Measurements from ENCODE around the gene FGF12. TPM values are rescaled to one million over a fixed set of nuclear protein-coding genes. Genes with fewer than 3 reads are reported as not detected.

The FGF12 gene
- total RNA-seq, 1 experiment from 2014 or later = 4.6 TPM

DNA sequence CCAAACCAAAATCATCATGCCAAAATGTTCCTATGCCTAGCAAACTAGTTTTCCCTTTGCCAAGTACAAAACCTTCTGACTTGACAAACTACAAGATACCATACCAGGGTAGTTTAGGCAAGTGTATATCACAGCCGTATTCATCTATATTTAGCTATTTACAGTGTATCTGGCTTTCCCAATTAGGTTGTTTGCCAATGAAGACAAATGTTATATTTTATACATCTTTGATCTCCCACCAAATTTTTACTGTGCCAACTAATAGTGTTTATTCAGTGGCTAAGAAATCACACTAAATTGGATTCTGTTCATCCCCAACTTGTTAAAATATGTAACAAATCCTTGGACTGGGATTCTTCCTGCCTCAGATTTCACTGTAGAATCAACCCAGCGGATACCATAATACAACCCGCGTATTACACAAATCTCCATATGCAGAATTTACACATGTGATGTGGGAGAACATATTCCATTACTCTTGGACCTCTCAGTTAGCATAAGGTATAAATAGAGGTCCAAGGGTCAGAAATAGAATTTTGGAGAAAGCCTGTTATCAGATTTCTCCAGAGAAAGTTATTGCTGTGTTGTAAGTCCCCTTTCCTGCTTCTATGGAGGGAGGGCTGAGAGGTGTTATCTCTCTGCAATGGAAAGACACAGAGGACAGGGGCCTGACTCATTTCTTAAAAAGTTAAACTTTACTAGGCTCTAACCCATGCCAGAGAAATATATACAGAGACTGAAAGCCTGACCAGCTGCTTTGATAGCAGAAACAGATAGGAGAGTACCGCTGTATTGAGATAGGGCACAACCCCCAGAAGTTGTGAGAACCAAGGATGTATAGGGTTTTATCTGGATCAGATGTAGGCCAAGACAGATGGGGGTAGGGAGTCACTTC is 467.0 kb downstream of the FGF12 start:
- DNase-seq (ENCODE audit: low read depth) = no peak

DNA sequence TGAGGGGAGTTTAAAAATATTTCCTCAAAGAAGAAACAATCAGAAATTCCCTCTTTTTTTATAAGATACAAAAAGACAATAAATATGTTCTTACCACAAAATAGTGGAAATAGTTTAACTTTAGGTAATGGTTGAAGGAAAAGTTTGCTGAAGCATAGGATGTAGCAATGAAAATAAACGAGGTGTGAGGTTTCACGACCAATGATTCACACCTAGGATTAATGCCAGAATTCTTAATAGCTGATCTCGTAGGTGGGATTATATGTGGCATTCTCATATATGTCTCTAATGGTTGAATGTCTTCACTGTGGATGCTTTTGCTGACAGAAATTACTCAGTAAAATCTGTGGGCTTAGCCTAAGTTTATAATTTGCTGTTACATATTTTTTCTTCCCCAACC is 467.7 kb downstream of the FGF12 start:
- peak; percentile 12 for DNase-seq (ENCODE audit: low read depth)

DNA sequence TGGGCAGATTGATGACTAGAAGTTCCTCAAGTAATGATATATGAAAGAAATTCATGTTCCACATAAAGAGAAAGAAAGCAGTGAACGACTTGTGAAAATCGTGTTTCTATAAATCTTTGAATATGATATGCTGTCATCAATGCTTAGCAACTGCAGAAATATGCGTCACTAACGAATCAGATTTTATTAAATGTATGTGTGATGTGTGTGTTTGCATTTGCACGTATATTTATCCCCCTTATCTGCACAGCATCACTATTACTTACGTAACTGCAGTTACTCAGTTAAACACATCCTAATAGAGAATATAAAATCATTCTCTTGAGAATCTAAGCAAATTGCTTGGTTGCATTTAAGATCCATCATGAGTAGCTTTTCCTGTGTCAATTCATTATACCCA is 468.6 kb downstream of the FGF12 start:
- no peak for DNase-seq (ENCODE audit: low read depth)

DNA sequence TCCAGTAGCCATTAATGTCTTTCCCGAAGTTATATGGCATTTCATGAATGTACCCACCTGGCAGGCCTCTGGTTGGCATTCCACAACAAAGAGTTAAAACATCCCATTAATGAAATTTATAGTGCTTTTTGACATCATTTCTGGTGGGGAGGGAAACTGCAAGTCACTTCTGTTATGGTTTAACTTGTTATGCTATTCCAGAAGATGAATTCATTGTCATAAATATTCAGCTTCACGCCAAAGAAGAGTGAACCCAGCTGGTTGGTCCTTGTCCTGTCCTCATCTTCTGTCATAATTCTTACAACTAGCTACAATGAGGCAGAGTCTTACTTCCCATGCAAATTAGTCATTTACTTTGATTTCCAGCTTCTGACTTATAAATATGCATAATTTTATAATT is 471.5 kb downstream of the FGF12 start:
- DNase-seq (ENCODE audit: low read depth) = no peak

DNA sequence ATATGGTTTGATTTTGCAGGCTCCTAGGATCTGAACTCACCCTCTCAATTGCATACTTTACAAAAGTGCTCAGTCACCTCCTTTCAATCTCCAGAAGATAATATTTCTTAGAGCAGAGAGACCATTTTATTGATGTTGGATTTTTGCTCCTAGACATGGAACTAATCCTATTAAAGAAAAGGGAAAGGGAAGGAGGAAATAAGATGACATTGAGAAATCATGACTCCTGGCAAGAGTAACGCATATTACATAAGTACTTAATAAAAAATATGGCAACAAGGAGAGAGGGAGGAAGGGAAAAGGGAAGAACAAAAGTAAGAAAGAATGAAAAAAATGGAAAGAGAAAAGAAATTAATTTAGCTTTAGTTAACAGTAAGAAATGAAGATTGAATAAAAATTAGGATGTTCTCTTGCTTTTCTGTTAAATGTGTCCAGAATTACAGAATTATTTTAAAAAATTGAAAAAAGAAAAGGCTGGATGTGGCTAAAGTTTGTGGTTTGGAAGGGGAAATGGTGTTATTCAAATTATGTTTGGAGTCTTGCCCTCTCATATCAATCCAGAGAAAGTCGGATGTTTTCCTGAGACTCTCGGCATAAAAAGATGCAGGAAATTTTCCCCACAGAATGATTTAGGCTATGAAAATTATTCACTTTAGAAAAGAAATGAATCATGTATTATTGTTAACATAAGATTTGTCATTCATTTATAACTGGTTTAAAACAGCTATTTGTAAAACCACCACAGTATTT is 474.0 kb downstream of the FGF12 start:
- DNase-seq (ENCODE audit: low read depth) = no peak

DNA sequence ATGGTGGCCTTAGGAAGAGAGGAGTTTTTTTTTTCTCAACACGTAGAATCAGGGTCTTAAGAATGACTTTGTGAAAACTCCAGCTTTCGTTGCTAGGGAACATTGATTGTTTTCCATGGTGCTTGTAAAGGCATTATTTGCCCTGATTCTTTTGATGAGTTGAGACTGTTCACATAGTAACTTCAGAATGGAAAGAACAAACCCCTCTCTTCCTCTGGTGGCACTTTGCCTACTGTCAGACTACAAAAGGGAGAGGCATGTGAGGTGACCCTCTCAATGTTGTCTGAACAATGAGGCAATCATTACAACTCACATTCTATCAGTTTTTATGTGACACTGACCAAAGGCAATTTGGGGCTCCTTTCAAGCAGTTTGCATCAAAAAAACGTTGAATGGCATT is 477.8 kb downstream of the FGF12 start:
- DNase-seq (ENCODE audit: low read depth) = no peak

DNA sequence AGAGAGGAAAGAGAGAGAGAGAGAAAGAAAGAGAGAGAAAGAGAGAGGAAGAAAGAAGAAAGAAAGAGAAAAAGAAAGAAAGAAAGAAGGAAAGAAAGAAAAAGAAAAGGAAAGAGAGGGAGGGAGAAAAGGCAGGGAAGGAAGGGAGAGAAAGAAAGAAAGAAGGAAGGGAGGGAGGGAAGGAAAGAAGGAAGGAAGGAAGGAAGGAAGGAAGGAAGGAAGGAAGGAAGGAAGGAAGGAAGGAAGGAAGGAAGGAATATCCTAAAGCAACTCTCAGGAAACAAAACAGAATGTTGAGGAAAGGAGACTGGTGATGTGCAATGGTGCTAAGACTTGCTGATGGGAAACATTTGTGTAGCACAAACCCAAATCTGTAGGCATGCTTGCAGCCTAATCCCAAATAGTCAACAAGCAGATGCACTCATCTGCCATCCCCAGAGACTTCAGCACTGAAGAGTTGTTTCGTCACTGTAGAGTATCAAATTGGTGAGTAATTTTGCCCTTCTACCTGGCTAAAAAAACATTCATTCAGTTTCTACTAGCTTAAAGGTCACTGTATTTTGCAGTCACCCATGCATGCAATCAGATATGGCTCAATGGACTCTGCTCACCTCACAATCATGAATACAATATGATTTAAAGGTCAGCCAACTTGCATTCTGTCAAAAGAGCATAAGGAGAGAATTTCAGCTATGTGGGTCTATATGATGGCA is 480.3 kb downstream of the FGF12 start:
- DNase-seq (ENCODE audit: low read depth) = no peak

DNA sequence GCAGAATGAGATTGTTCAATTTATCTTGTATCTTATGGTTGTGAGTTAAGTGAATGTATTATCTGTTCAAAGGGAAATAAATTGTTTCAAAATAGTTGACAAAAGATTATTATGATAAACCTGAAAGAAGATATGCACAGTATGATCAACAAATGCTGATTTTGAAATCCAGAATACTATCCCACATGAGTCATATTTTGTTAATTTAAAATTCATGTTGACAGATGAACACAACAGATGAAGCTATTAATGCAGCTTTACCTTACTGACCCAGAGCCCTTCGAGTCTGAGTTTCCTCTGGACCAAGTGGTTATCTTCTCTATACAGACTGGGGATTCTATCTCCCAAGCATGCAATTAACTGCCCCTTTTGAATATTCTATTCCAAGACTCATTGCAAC is 482.8 kb downstream of the FGF12 start:
- no peak for DNase-seq (ENCODE audit: low read depth)

DNA sequence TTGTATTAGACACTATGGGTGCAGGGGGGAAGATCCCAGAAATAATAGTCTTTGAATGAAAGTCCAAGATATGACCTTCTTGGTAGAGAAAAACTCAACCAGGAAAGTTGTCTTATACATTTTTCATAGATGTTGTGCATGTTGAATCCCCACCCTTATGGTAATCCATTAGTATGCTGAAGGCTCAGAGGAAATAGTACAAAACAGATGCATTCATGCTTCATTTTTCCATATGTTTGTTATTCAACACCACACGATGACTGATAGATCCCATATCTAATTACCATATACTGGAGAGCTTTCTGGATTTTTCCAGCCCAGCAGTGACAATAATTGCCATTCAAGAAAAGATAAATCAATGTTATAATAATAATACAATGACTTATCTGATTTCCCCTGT is 487.4 kb downstream of the FGF12 start:
- DNase-seq (ENCODE audit: low read depth) = no peak

DNA sequence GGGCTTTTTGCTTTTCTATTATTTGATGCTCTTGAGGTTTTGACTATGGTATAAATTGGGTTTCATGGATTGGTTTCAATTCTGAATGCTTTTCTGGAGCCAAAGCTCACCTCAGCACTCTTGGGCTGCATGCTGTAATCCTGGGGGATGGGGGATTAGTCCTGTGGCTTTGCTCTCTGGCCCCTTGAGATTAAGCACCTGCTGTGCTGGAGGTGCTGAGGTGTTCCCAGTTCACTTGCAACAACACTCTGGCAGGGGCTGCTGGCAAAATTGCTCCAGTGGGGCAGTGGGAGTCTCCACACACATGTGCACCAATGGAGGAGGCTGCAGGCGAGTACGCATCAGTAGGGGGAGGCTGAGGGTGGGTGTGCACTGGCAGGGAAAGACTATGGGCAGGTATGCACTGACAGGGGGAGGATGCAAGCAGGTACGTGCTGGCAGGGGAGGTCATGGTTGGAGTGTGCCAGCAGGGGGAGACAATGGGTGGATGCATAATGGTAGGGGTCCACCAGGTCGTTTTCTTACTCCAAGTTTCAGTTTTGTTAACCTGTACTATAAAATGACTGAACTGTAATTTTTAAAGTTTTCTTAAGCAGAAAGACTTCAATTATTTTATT is 489.2 kb downstream of the FGF12 start:
- DNase-seq (ENCODE audit: low read depth) = no peak

DNA sequence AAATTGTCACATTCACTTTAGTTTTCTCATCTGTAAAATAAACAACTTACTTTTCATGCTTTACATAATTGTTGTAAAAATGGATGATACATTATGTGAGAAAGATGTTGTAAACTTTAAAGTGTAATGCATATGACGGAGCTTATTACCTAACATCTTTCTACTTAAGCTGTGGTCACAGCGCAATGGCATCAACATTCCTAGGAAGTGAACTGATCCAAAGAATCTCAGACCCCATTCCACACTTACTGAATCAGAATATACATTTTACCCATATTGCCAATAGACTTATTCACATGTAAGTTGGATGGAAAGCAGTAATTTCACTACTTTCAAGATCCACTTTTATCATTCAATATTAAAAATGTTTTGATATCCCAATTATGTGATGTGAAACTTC is 497.5 kb downstream of the FGF12 start:
- no peak for DNase-seq (ENCODE audit: low read depth)

DNA sequence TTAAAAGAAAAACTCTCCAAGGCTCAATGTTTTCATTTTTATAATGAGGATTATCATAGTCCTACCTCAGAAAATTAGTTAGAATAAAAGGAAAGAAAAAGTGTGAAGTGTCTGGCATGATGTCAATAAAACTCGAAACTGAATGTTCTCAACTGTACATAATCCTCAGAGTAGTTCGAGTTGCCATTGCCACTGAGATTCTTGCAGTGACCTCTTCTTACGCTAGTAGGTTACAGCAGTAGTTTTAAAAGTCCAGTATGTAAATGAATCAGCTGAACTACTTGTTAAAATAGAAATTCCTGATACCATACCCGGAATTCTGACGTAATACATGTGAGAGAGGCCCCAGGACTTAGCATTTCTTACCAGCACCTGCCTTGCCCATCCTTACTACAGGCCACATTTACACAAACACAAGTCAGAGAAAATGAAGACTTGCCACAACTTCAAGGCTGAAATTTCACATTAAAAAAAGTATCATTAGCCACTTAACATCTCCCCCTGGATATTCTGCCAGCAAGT is 502.6 kb downstream of the FGF12 start:
- no peak for DNase-seq (ENCODE audit: low read depth)

DNA sequence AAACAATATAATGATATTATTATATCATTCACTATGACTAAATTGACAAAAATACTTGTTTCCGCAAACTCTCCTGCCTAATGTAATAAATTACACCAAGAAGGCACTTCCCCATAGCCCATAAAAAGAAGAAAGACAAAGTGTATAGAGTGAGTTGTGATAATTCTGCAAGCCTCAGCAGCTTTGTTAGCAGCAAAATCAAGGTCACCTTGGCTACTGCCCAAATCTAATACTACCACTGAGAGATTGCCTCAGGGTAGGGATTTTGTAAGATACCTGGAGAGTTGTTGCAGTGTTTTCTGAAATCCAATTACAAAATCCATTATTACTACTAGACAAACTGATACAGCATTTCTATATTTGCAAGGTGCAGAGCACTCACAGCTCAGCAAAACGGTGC is 503.5 kb downstream of the FGF12 start:
- peak; percentile 24 for DNase-seq (ENCODE audit: low read depth)

DNA sequence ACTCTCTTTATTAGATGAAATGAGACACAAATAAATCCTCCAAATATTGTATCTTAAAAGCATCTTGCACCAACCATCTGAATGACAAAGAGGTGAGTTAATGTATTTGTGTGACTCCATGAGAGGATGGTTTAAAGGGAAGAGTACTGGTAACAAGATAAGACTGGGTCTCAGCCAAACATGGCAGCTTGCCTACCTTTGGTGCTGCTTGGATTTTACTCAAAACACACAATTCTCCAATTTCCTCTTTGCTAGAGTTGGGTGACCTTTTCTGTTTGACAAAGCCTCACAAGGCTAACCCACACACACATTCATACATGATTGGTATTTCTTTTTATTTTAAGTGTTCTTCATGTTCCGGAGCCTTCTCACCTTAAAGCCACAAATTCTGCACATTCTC is 506.4 kb downstream of the FGF12 start:
- no peak for DNase-seq (ENCODE audit: low read depth)

DNA sequence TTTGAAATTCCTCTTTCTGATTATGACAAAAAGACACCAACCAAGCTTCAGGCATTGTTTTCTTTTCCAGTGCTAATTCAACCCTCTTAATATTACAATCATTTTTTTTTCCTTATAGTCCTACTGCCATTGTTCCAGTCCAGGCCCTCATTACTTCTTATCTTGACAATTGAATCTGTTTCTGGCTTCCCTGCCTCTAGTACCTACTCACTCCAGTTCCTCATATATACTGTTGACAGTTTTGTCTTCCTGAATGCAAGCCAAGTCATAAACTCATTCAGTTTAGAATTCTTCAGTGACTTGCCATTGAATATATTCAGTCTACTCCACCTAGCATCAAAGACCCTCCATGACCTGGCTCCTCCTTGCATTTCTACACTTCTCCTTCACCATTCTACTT is 507.4 kb downstream of the FGF12 start:
- DNase-seq (ENCODE audit: low read depth) = no peak

DNA sequence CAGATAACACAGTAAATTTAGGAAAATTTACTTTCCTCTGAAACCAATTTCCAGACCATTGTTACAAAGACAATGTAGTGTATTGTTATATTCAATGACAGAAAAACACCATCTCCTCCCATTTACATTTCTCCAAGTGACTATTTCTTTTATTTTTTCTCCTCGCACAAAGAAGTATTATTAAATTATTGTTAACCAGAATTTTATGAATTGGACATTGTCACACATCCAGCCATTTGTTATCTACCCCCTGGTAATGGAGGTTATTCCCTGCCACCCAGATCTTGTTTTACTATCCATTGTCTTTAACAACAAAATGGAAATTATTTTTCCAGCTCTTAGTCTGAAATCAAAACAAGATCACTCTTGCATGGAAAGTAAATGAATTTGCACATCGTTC is 511.3 kb downstream of the FGF12 start:
- DNase-seq (ENCODE audit: low read depth) = no peak

DNA sequence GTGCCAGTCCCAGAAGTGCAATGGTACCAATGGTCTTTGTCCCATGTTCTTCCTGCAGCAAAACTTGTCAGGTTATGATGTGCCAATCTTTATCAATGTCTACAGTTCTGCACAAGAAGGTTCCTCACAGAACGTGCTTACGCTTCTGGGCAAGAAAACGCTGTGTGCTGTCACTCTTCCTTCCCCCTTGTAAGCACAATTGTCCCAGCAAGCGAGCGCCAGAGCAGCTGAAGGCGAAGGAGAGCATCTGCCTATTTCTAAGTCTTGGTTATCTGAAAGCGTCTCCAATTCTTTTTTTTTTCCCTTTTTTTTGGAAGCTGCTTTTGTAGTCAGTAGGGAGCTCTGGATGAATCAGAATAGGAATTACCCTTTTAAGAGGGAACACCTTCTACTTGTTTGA is 514.4 kb downstream of the FGF12 start:
- DNase-seq (ENCODE audit: low read depth) = no peak

DNA sequence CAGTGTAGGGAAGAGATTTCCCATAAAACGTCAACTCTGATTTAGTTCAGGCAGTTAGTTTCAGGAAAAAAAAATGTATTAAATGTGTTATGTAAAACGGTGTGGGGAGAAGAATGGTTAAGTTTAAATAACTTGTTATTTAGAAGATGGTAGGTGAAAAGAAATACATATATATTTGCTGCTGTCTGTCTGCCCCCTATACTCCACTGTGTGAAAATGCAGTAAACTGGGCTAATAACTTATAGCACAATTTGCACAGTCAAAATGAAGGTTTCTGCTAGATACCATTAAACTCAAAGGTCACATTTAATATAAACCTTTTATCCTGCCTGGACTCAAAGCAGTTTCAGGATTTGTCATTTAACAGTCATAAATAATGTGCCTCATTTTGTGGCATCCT is 515.0 kb downstream of the FGF12 start:
- DNase-seq (ENCODE audit: low read depth) = peak; percentile 6

DNA sequence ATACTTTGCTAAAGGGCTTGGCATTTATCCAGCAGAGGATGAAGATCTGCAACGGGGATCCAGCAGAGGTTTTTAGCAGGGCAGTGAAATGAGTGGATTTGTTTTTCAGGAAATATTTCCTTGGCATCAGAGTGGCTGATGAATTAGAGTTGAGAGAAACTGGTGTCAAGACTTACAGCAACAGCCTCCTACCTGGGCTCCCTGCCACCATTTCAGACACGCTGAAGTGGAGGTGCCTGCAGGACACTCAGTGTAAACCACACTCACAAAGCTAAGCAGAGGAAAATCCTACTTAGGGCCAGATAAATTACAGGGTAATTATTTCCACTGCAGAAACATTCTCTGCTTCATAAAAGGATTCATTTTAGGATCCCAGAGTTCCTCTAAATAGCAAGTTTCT is 519.7 kb downstream of the FGF12 start:
- peak; percentile 36 for DNase-seq (ENCODE audit: low read depth)

DNA sequence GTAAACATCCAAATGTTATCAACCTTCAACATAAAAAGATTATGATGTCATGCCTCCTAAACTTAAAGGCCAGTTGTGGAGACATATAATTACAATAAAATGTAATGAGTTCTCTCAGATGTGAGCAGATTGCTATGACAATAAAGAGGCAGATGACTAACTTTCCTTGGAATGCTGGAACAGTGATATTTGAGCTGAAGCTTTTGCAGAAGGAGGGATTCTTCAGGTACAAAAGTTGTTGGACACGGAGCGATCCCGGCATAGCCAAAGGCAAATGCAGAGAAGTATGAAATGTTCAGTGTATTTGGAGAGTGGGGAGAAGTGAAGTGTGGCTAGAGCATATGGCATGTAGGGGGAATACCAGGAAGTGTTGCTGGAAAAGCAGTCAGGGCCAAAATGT is 520.1 kb downstream of the FGF12 start:
- peak; percentile 54 for DNase-seq (ENCODE audit: low read depth)

DNA sequence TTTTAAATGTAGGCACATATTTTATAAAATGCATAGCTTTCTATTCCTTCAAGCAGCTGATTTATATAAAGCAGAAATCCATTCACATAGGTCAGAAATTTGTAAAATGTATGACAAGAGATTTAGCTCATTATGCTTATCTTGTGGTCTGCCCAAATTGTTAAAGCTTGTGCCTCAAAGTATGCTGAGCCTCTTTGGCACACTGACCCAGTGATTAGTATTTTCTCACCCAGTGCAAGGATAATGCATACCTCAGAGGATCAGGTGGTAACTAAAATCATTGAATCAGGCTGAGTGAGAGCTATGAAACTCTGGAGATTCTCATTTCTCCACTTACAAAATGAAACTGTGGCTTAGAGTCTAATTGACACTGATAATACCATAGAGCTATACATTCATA is 533.3 kb downstream of the FGF12 start:
- DNase-seq (ENCODE audit: low read depth) = no peak

Data from M059J (cell line).